A549 (cell line): ENCODE measurements around the gene RNF167. TPM values are rescaled to one million over a fixed set of nuclear protein-coding genes. Genes with fewer than 3 reads are reported as not detected.
"Not testable (repeated sequence)": the region's sequence is repeated elsewhere in the genome, so short reads cannot be mapped to it uniquely, and the experiment has no call there.

Experiments used
- ATAC-seq, 2 experiments: fragments of 200-7000 bp in 1 of 2; fragments of >200 bp in 1 of 2; cut with Nextera tagmentation in 1 of 2; cut with Tn5 transposase in 1 of 2; 3 replicates each; pipeline versions ENCODE4 v1.8.0 to v1.9.1; 2018 to 2020; ENCODE audit warnings: mild to moderate bottlenecking in 1 of 2, moderate library complexity in 1 of 2
- CTCF ChIA-PET: fragments of 300-600 bp; sonication (Branson Sonifier 250); formaldehyde crosslinking; extraction: SDS; loops from one replicate; lab custom pipeline; 2021; ENCODE audit warnings: antibody characterized with exemption, inconsistent platforms; lab: Yijun Ruan, JAX
- POLR2A ChIA-PET: fragments of 350-600 bp; formaldehyde crosslinking; extraction: SDS; loops from one replicate; lab custom pipeline; 2021; ENCODE audit warnings: antibody characterized with exemption, inconsistent platforms; lab: Yijun Ruan, JAX
- DNase-seq, 2 experiments: peaks; one replicate each; pipeline versions ENCODE4 v3.0.0 to v3.0.0-alpha.2; 2011 to 2016; ENCODE audit warnings: low read depth in 1 of 2, low spot score in 1 of 2
- FAIRE-seq: peaks from 2 replicates; lab custom pipeline; 2011; peaks lifted over from hg19 to GRCh38; lab: Jason Lieb, UNC
- H3K27ac ChIP-seq, 2 experiments: fragments of >200 bp; sonication (Bioruptor Twin); formaldehyde crosslinking; 3 replicates each; pipeline ENCODE4 v1.5.1; 2016 to 2017
- H3K4me1 ChIP-seq: fragments of >200 bp; sonication (Bioruptor Twin); formaldehyde crosslinking; 3 replicates; pipeline ENCODE4 v1.6.1; 2016
- H3K4me2 ChIP-seq: fragments of >200 bp; sonication (Bioruptor Twin); formaldehyde crosslinking; 3 replicates; pipeline ENCODE4 v1.6.1; 2016
- H3K4me3 ChIP-seq: fragments of >200 bp; sonication (Bioruptor Twin); formaldehyde crosslinking; 3 replicates; pipeline ENCODE4 v1.5.1; 2016
- H3K9me3 ChIP-seq: fragments of >200 bp; sonication (Bioruptor Twin); formaldehyde crosslinking; 3 replicates; pipeline ENCODE4 v1.6.1; 2016
- ATOH8 ChIP-seq: fragments of 250-450 bp; sonication (Bioruptor Pico); IDR thresholded peaks from 2 replicates; pipeline ENCODE4 v1.5.0; 2020; ENCODE audit warnings: low read depth, mild to moderate bottlenecking, moderate library complexity
- BHLHE40 ChIP-seq: IDR thresholded peaks from 2 replicates; pipeline ENCODE4 v1.6.1; 2012; ENCODE audit warnings: low read depth, low read length, inconsistent platforms
- CBX2 ChIP-seq: fragments of 200-600 bp; sonication (generic); IDR thresholded peaks from 2 replicates; pipeline ENCODE4 v1.6.1; 2016; ENCODE audit warnings: low read depth, mild to moderate bottlenecking, borderline replicate concordance
- CHD4 ChIP-seq: fragments of 200-600 bp; sonication (generic); IDR thresholded peaks from 2 replicates; pipeline ENCODE4 v1.6.1; 2016; ENCODE audit warnings: antibody characterized with exemption, mild to moderate bottlenecking, borderline replicate concordance
- EHF ChIP-seq: fragments of 250-450 bp; sonication (Bioruptor Pico); IDR thresholded peaks from 2 replicates; pipeline ENCODE4 v1.5.0; 2020; ENCODE audit warnings: mild to moderate bottlenecking
- ELK1 ChIP-seq: fragments of 150-350 bp; IDR thresholded peaks from 2 replicates; pipeline ENCODE4 v1.6.1; 2014; ENCODE audit warnings: low read depth, mild to moderate bottlenecking, low read length
- ESRRA ChIP-seq: fragments of 150-350 bp; IDR thresholded peaks from 2 replicates; pipeline ENCODE4 v1.6.1; 2014; ENCODE audit warnings: mild to moderate bottlenecking, low read length, borderline replicate concordance
- FOXS1 ChIP-seq: fragments of 250-450 bp; sonication (Bioruptor Pico); IDR thresholded peaks from 2 replicates; pipeline ENCODE4 v1.5.0; 2020; ENCODE audit warnings: mild to moderate bottlenecking, moderate library complexity
- GATA3 ChIP-seq: IDR thresholded peaks from 2 replicates; pipeline ENCODE4 v1.6.1; 2012; ENCODE audit warnings: borderline replicate concordance
- HOXB5 ChIP-seq: fragments of 250-450 bp; sonication (Bioruptor Pico); IDR thresholded peaks from 2 replicates; pipeline ENCODE4 v1.5.0; 2020; ENCODE audit warnings: mild to moderate bottlenecking, moderate library complexity
- JUN ChIP-seq, 2 experiments: fragments of >200 bp; sonication (Bioruptor Twin); formaldehyde crosslinking; IDR thresholded peaks; 2 replicates in 1 of 2; 3 replicates in 1 of 2; pipeline ENCODE4 v1.6.1; 2016 to 2017
- KDM1A ChIP-seq: fragments of 200-600 bp; sonication (generic); IDR thresholded peaks from 2 replicates; pipeline ENCODE4 v1.6.1; 2016; ENCODE audit warnings: low read depth, mild to moderate bottlenecking
- MAFK ChIP-seq: fragments of 450-650 bp; IDR thresholded peaks from 2 replicates; pipeline ENCODE4 v1.6.1; 2014; ENCODE audit not compliant: partially characterized antibody
- MAX ChIP-seq: IDR thresholded peaks from 2 replicates; pipeline ENCODE4 v1.6.1; 2012
- NR3C1 ChIP-seq: fragments of >200 bp; sonication (Bioruptor Twin); formaldehyde crosslinking; IDR thresholded peaks from 3 replicates; pipeline ENCODE4 v1.6.1; 2017
- ZC3H11A ChIP-seq: fragments of 450-650 bp; IDR thresholded peaks from 2 replicates; pipeline ENCODE4 v1.6.1; 2014; ENCODE audit warnings: antibody characterized with exemption, mild to moderate bottlenecking
- ZNF302 ChIP-seq: fragments of 250-450 bp; sonication (Bioruptor Pico); IDR thresholded peaks from 2 replicates; pipeline ENCODE4 v1.9.0; 2021; ENCODE audit warnings: inconsistent platforms, mild to moderate bottlenecking, moderate library complexity
- WGBS: methylation state at CpG from one replicate; pipeline ENCODE4 v1.1.6; 2017; ENCODE audit errors: missing lambda C conversion rate; 5-methylcytosine and 5-hydroxymethylcytosine counted together
- polyA plus RNA-seq, 4 experiments: library from polyadenylated mRNA; depleted of rRNA in 3 of 4; stranded (reverse); fragments of >200 nt; fragmentation: RNase III in 1 of 4; extraction: RNeasy Plus Mini Kit Qiagen cat#74134 plus additional on column Dnase treatment in 1 of 4; gene quantifications; 2 replicates in 3 of 4; 3 replicates in 1 of 4; pipeline ENCODE4 v1.2.3, GENCODE V29; 2011 to 2017
- TF ChIP-seq, protein P1 (sequence below): IDR thresholded peaks from 2 replicates; pipeline ENCODE4 v1.6.1; 2012

The RNF167 gene
- polyA plus RNA-seq, 2 of the 4 experiments (the other 2 are of a cell fraction), result 86.4 to 98.7 TPM

GRCh38 chr17:4913994-4914393 is 26.1 kb upstream of the RNF167 start:
- WGBS, result 82% methylated on average over 1 of the region's 1 CpG
- H3K4me3 ChIP-seq, result no peak overlapping the region
- CTCF ChIA-PET, result interaction anchor here (0.6 to 4.0 kb wide), 12 partner anchors 9 to 204 kb away, joined by 3 to 21 read pairs (median 4); partner anchors contain the start of genes ARRB2, CHRNE, RNF167 and SLC25A11
- TF ChIP-seq ELK1 (no peak), EHF (no peak), ZNF302 (CRISPR knock-in tag) (no peak), NR3C1 (no peak), GATA3 (no peak), ESRRA (no peak), KDM1A (no peak), CBX2 (no peak), MAFK (no peak), HOXB5 (CRISPR knock-in tag) (no peak), ATOH8 (no peak), BHLHE40 (no peak)
- TF ChIP-seq, protein P1, sequence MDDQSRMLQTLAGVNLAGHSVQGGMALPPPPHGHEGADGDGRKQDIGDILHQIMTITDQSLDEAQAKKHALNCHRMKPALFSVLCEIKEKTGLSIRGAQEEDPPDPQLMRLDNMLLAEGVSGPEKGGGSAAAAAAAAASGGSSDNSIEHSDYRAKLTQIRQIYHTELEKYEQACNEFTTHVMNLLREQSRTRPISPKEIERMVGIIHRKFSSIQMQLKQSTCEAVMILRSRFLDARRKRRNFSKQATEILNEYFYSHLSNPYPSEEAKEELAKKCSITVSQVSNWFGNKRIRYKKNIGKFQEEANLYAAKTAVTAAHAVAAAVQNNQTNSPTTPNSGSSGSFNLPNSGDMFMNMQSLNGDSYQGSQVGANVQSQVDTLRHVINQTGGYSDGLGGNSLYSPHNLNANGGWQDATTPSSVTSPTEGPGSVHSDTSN, result no peak
- TF ChIP-seq, all 56 proteins: peak for 0
- Histone ChIP-seq H3K27ac (no peak overlapping the region), H3K4me1 (peaks cover 9% of the 10 kb centered on the region; the same call in 2 of the 3 replicates), H3K9me3 (no peaks in the 10 kb centered on the region), H3K4me2 (no peak overlapping the region)
- ATAC-seq, result no peak
- POLR2A ChIA-PET, result interaction anchor here (1.0 kb wide), 1 partner anchor 26 kb away, joined by 5 read pairs; the partner anchor contains the start of genes RNF167 and SLC25A11
- DNase-seq, result no peak
- no peak for FAIRE-seq

GRCh38 chr17:4914551-4914950 is 25.5 kb upstream of the RNF167 start:
- POLR2A ChIA-PET, ATAC-seq, H3K4me1 ChIP-seq, H3K27ac ChIP-seq, H3K4me2 ChIP-seq, DNase-seq, FAIRE-seq, H3K4me3 ChIP-seq, H3K9me3 ChIP-seq: not testable (repeated sequence)
- 87% methylated on average over 4 of the region's 4 CpGs for WGBS
- CTCF ChIA-PET, result interaction anchor here (0.7 to 4.0 kb wide), 6 partner anchors 9 to 205 kb away, joined by 3 to 21 read pairs (median 4); partner anchors contain the start of genes ARRB2 and CHRNE

DNA sequence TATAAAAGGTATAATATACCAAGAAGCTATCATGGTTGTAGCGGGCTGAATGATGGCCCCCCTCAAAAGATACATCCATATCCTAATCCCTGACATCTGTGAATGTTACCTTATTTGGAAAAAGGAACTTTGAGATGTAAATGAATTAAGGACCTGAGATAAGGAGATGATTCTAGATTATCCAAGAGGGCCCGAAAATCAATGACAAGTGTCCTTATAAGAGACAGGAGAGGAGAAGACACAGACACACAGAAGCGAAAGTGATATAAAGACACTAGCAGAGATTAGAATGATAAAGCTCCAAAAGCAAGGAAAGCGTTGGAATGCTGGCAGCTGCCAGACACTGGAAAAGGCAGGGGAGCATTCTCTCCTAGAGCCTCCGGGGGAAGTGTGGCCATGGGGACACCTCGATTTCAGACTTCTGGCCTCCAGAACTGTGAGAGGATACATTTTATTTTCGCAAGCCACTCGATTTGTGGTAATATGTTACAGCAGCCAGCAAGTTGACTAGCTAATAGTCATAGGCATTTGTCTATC is 20.5 kb upstream of the RNF167 start:
- POLR2A ChIA-PET, result interaction anchor here (2.1 kb wide), 1 partner anchor 20 kb away, joined by 9 read pairs; the partner anchor contains the start of genes RNF167 and SLC25A11
- CTCF ChIA-PET, result interaction anchor here (0.7 to 3.7 kb wide), 10 partner anchors 10 to 353 kb away, joined by 3 to 37 read pairs (median 4); partner anchors contain the start of genes CAMTA2, CHRNE, RNF167 and SLC25A11
- no peak for DNase-seq
- no peak overlapping the region for H3K4me2 ChIP-seq
- H3K27ac ChIP-seq, result no peak overlapping the region
- FAIRE-seq, result peak; percentile 7
- no peak for TF ChIP-seq JUN (IDR thresholded peaks at IDR 0.05)
- TF ChIP-seq ZC3H11A, result no peak
- no peak for TF ChIP-seq CHD4
- no peak for TF ChIP-seq FOXS1
- TF ChIP-seq MAX, result no peak
- ATAC-seq, result peak; percentile 45 to 73; a peak in 5 of 6 replicates
- H3K9me3 ChIP-seq, result no peaks in the 10 kb centered on the region
- WGBS, result 83% methylated on average over 8 of the region's 8 CpGs
- H3K4me3 ChIP-seq, result no peak overlapping the region
- H3K4me1 ChIP-seq, result 0 out of 3 replicates have a peak, but pooled peaks cover 4% of the 10 kb centered on the region
